Measurements from ENCODE around the gene LCE1C.

Gene LCE1C

GRCh38 chr1:152806576-152806975 lies at the start of gene LCE1C:
TSS of gene LCE1C (minus strand) at chr1:152806651. CDS start at chr1:152805478, 1,173 bp downstream.
- no peak for DNase-seq

GRCh38 chr1:152855661-152856060 lies 49.2 kb upstream of the LCE1C start:
- no peak for DNase-seq

GRCh38 chr1:152842556-152842955 lies 36.1 kb upstream of the LCE1C start, which contains the start of gene LCE6A:
TSS of gene LCE6A (plus strand) at chr1:152842856. CDS start at chr1:152843521, 665 bp downstream.
- no peak for DNase-seq

DNA sequence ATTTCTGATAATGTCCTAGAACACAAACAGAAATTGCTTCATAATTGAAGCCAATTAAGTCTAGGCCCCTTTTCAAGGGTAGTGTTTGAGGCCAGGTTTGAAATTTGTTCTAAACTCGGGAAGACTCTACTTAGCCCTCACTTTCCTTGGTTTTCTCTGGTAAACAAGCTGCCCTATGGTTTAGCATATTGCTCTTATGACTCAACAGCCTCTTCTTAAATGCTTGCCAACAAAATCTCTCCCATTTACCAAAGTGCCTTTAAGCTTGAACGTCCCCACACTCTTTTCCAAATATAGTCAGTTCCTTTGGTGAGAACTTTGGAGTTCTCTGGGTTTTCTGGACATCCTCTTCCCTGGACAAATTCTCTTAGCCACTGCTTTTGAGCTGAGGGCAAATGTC lies 30.4 kb upstream of the LCE1C start:
- DNase-seq, result no peak

DNA sequence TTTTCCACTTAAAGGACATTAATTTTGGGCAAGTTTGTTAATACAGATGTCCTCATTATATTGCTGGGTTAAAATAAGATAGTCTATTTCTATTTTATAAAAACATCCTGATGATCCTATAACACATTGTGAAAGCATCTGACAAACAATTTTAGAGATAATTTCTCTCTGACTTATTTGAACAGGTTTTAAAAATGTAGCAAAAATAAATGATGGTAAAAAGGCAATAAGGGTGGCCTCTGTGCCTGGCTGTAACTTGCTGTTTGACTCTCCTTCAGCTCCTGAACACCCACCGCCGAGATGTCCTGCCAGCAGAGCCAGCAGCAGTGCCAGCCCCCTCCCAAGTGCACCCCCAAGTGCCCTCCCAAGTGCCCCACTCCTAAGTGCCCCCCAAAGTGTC lies 20.7 kb upstream of the LCE1C start, which contains the start of gene LCE1A:
LCE1A (plus strand) TSS at position 301 of the 400 bp plus-strand sequence; CDS start at position 301, 0 bp downstream.
- no peak for DNase-seq

DNA sequence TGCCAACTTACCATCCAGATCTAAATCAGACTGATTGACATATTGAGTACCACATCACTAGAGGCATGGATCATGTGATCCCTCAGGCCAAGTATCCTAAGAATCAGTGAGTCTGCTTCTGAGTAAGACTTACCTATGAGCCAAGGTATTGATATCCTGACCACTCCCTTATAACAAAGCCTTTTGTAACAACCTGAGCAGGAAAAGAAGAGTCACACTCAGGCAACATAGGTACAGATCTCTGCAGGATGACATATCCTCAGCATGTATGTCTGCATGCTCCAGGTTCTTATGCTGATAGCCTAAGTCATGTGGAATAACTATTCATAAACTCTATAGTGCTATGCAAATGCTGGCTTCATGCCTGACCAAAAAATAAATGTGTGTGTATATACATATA lies 18.5 kb upstream of the LCE1C start:
- DNase-seq, result no peak

GRCh38 chr1:152823294-152823693 lies 16.8 kb upstream of the LCE1C start:
- no peak for DNase-seq

DNA sequence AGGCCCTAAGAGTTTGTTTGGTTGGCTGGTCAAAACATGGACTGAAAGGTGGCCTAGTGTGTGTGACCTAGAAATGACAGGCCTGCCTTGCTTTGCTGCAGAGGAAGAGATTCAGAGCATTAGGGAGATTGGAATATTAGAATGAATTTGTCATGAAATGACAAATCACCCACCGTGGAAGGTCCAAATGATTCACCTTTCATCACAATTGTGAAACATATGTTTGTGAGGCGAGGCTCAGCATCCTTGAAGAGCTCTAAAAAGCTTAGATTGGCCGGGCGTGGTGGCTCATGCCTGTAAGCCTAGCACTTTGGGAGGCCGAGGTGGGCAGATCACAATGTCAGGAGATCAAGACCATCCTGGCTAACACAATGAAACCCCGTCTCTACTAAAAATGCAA lies 10.9 kb upstream of the LCE1C start:
- no peak for DNase-seq

GRCh38 chr1:152811671-152812070 lies 5.2 kb upstream of the LCE1C start, which contains the start of gene LCE1B:
TSS of gene LCE1B (plus strand) at chr1:152811971. CDS start at chr1:152812447, 476 bp downstream.
- DNase-seq, result no peak

GRCh38 chr1:152811050-152811449 lies 4.6 kb upstream of the LCE1C start:
- DNase-seq, result no peak

DNA sequence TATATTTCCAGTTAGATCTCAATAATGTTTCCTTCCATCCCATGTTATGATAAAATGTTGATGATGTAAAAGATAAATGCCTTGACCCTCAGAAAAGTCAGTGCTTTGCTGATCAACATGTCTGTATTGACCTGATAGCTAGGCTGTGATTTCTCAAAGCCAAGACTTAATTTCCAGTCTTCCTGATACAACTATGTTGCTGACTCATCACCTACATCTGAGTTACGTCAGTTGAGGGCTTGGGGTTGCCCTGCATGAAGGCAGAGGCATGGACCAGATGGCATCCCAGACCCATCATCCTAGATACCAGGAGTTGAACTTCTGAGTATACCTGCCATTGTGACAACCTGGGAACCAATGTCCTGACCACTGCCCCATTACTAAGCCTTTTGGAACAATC lies 5.1 kb downstream of the LCE1C start:
- no peak for DNase-seq

DNA sequence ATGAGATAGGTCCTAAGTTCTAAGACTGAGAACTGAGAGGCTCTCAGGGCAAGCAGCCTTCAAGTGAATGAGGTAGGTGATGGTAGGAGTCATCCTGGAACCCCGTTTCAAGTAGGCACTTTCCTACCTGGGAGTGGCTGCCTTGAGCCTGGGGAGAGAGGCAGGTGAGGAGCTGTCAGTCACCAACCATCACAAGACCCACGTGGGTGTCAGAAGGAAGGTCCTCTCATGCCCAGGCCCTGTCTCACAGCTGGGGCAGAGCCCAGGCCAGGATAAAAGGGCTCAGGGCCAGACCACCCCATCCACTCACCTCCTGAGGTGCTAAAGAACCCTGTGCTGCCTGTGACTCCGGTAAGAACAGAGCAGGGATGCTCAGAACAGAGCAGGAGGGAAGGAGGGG lies 10.0 kb downstream of the LCE1C start, which contains the start of gene LCE1D:
LCE1D (plus strand) TSS at position 301 of the 400 bp plus-strand sequence. CDS start 1,074 bp downstream, outside the sequence.
- DNase-seq, result no peak

DNA sequence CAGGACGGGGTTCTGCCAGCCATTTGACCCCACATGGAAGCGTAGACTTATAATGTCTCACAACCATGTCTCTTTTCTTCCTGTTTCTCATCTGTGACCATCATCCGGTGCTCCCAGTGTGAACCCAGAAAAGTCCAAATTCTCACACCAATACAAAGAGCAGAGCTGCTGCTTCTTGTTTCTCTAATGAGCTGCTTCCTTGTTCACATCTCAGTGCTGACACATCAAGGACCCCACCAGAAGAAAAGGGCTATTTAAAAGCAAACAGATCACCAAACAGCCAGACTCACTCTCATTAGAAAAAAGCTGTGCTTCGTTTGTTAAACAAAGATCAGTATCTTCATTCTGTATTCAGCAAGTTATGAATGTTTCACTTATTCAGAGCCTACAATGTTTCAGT lies 10.8 kb downstream of the LCE1C start:
- no peak for DNase-seq

- no peak for DNase-seq
These were observed 20.4 kb downstream of the LCE1C start, which contains the start of gene LCE1E for GRCh38 chr1:152786077-152786476. TSS of gene LCE1E (plus strand) at chr1:152786257. CDS start at chr1:152787300, 1,043 bp downstream.

- DNase-seq, result no peak
These were observed 23.4 kb downstream of the LCE1C start for GRCh38 chr1:152783095-152783494.

GRCh38 chr1:152777510-152778137 lies 28.8 kb downstream of the LCE1C start:
- DNase-seq, result no peak

- no peak for DNase-seq
These were observed 30.1 kb downstream of the LCE1C start for GRCh38 chr1:152776361-152776760.

DNA sequence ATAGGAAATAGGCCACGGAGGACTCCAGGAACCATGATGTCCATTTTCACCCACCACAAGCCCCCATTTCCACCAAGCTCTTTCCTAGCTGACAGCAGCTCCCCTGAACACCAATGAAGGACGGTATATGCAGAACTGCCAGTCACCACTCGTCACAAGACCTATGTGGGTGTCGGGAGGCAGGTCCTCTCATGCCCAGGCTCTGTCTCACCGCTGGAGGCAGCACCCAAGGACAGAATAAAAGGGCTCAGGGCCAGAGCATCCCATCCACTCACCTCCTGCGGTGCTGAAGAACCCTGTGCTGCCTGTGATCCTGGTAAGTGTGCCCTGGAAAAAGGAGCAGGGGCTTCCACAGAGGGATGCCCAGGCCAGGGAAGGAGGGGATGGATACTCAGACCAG lies 31.6 kb downstream of the LCE1C start, which contains the start of gene LCE1F:
LCE1F (plus strand) TSS at position 266 of the 400 bp plus-strand sequence. CDS start 1,232 bp downstream, outside the sequence.
- DNase-seq, result no peak

- no peak for DNase-seq
These were observed 36.0 kb downstream of the LCE1C start for GRCh38 chr1:152770411-152770810.

- DNase-seq, result no peak
These were observed 37.5 kb downstream of the LCE1C start for GRCh38 chr1:152768847-152769533.

DNA sequence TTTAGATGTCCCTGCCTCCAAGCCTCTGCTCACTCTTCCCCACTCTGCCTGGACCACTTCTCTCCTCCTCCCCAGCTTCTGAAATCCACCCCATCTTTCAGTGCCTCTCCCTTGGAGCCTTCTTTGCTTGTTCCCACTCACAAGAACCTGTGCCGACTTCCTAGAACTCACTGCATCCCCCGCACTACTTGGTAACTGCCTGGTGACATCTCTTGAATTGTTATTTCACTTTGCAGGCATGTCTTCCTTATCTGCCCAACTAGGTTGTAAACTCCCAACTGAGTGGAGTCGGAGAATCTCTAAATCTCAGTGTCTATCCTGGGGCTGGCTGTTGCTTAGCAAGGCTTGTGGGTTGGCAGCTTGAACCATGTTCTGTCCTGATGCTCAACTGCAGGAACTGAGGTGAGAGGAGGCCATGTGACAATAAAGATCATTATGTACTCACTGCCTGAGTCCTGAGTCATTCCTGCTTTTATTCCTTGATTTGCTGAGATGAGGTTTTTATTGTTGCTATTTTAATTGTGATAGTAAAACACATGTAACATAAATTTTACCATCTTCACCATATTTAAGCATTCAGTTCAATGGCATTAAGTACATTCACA lies 44.7 kb downstream of the LCE1C start:
- DNase-seq, result no peak

DNA sequence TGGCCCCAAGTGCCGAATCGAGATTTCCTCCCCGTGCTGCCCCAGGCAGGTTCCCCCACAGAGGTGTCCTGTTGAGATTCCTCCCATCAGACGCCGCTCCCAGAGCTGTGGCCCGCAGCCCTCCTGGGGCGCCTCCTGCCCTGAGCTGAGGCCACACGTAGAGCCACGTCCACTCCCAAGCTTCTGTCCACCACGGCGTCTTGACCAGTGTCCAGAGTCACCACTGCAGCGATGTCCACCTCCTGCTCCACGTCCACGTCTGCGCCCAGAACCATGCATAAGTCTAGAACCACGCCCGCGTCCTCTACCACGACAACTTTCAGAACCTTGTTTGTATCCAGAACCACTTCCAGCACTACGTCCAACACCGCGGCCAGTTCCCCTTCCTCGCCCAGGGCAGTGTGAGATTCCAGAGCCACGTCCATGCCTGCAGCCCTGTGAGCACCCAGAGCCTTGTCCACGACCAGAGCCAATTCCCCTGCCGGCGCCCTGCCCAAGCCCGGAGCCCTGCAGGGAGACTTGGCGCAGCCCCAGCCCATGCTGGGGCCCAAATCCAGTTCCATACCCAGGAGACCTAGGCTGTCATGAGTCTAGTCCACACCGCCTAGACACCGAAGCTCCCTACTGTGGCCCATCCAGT lies 45.8 kb downstream of the LCE1C start:
- DNase-seq, result no peak
